ENCODE results near the gene FUT4. TPM values are rescaled to one million over a fixed set of nuclear protein-coding genes. Genes with fewer than 3 reads are reported as not detected.
"Not testable (repeated sequence)": the region's sequence is repeated elsewhere in the genome, so short reads cannot be mapped to it uniquely, and the experiment has no call there.

FUT4 gene
- total RNA-seq, 1 donor, result 7.2 TPM

GRCh38 chr11:94567181-94567670 lies 23.5 kb downstream of the FUT4 start, which contains the start of gene PIWIL4:
Gene PIWIL4 (plus strand): TSS chr11:94567368. CDS start chr11:94567519, 151 bp downstream.
- H3K9me3 ChIP-seq (ENCODE audit: low read depth, low read length), result no peaks in the 10 kb centered on the region
- no peaks in the 10 kb centered on the region for H3K27me3 ChIP-seq (ENCODE audit: insufficient read depth, low read length)
- no peak within 1 kb of the TSS for H3K4me2 ChIP-seq (ENCODE audit: insufficient read depth, low read length)
- TF ChIP-seq CTCF (IDR thresholded peaks at IDR 0.05; ENCODE audit: extremely low read depth, low read depth, low read length), result no peak
- H3K27ac ChIP-seq (ENCODE audit: low read depth, low read length), result no peak within 1 kb of the TSS
- no peak within 1 kb of the TSS for H2AFZ ChIP-seq (ENCODE audit: low read length)
- H3K36me3 ChIP-seq (ENCODE audit: insufficient read depth, low read length), result no peaks in the 10 kb centered on the region
- DNase-seq (ENCODE audit: insufficient read length, low spot score, missing footprints), result no peak
- H3K4me1 ChIP-seq (ENCODE audit: insufficient read depth, low read length), result peaks cover 12% of the 10 kb centered on the region
- no peak within 1 kb of the TSS for H3K4me3 ChIP-seq (ENCODE audit: insufficient read depth, low read length)
- no peaks in the 10 kb centered on the region for H3K79me2 ChIP-seq (ENCODE audit: insufficient read depth, low read length)
- peaks cover 2% of the 10 kb centered on the region for H4K20me1 ChIP-seq (ENCODE audit: insufficient read depth, low read length)

GRCh38 chr11:94568200-94568599 lies 24.5 kb downstream of the FUT4 start:
- no peaks in the 10 kb centered on the region for H3K36me3 ChIP-seq (ENCODE audit: insufficient read depth, low read length)
- no peak for TF ChIP-seq CTCF (IDR thresholded peaks at IDR 0.05; ENCODE audit: extremely low read depth, low read depth, low read length)
- no peaks in the 10 kb centered on the region for H3K27me3 ChIP-seq (ENCODE audit: insufficient read depth, low read length)

GRCh38 chr11:94568717-94569116 lies 25.0 kb downstream of the FUT4 start:
- TF ChIP-seq CTCF (IDR thresholded peaks at IDR 0.05; ENCODE audit: extremely low read depth, low read depth, low read length), result no peak

More at GRCh38 chr11:94568200-94568599, 24.5 kb downstream of the FUT4 start:
- Histone ChIP-seq H4K20me1 (ENCODE audit: insufficient read depth, low read length) (peaks cover 2% of the 10 kb centered on the region), H3K4me1 (ENCODE audit: insufficient read depth, low read length) (peaks cover 8% of the 10 kb centered on the region), H3K9me3 (ENCODE audit: low read depth, low read length) (no peaks in the 10 kb centered on the region), H3K4me3 (ENCODE audit: insufficient read depth, low read length) (no peak overlapping the region), H3K4me2 (ENCODE audit: insufficient read depth, low read length) (no peak overlapping the region), H3K27ac (ENCODE audit: low read depth, low read length) (no peak overlapping the region), H2AFZ (ENCODE audit: low read length) (no peak overlapping the region), H3K79me2 (ENCODE audit: insufficient read depth, low read length) (no peaks in the 10 kb centered on the region)
- DNase-seq (ENCODE audit: insufficient read length, low spot score, missing footprints), result no peak

GRCh38 chr11:94572975-94573374 lies 29.3 kb downstream of the FUT4 start:
- not testable (repeated sequence) for H3K4me3 ChIP-seq (ENCODE audit: insufficient read depth, low read length); DNase-seq (ENCODE audit: insufficient read length, low spot score, missing footprints); H3K27ac ChIP-seq (ENCODE audit: low read depth, low read length); H4K20me1 ChIP-seq (ENCODE audit: insufficient read depth, low read length); H3K79me2 ChIP-seq (ENCODE audit: insufficient read depth, low read length); H3K27me3 ChIP-seq (ENCODE audit: insufficient read depth, low read length); H3K36me3 ChIP-seq (ENCODE audit: insufficient read depth, low read length); H3K9me3 ChIP-seq (ENCODE audit: low read depth, low read length); H3K4me2 ChIP-seq (ENCODE audit: insufficient read depth, low read length); H2AFZ ChIP-seq (ENCODE audit: low read length)
- peaks cover 12% of the 10 kb centered on the region for H3K4me1 ChIP-seq (ENCODE audit: insufficient read depth, low read length)

More at GRCh38 chr11:94568717-94569116, 25.0 kb downstream of the FUT4 start:
- no peaks in the 10 kb centered on the region for H3K36me3 ChIP-seq (ENCODE audit: insufficient read depth, low read length)
- no peak for DNase-seq (ENCODE audit: insufficient read length, low spot score, missing footprints)
- no peak overlapping the region for H3K4me2 ChIP-seq (ENCODE audit: insufficient read depth, low read length)
- peaks cover 2% of the 10 kb centered on the region for H4K20me1 ChIP-seq (ENCODE audit: insufficient read depth, low read length)
- H3K4me1 ChIP-seq (ENCODE audit: insufficient read depth, low read length), result peaks cover 2% of the 10 kb centered on the region
- no peak overlapping the region for H2AFZ ChIP-seq (ENCODE audit: low read length)
- H3K79me2 ChIP-seq (ENCODE audit: insufficient read depth, low read length), result no peaks in the 10 kb centered on the region
- H3K4me3 ChIP-seq (ENCODE audit: insufficient read depth, low read length), result no peak overlapping the region
- H3K27ac ChIP-seq (ENCODE audit: low read depth, low read length), result no peak overlapping the region
- no peaks in the 10 kb centered on the region for H3K27me3 ChIP-seq (ENCODE audit: insufficient read depth, low read length)
- H3K9me3 ChIP-seq (ENCODE audit: low read depth, low read length), result no peaks in the 10 kb centered on the region

Data from osteoblast (primary cell).